Measurements from ENCODE around the gene BTBD3. TPM values are rescaled to one million over a fixed set of nuclear protein-coding genes. Genes with fewer than 3 reads are reported as not detected.

Gene BTBD3
- total RNA-seq, 1 donor from 2014 or later = 114 TPM

DNA sequence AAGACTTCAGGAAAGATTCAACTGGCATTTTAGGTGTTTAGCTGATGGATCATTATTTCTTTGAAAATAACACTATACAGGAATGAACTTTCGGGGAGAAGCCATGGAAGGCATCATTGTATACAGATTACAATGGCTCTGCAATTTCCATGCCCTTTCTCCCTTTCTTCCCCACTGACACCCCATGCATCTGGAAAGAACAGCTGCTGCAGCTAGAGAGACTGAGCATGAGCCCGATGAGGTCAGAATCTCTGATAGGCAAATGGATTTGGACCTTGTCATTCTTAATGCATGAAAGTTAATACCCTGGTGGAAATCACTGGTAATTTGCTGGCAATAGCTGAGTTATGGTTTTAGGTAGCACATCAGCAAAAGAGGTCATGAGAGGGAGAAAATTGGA lies 54.8 kb downstream of the BTBD3 start:
- no peak overlapping the region for H3K4me3 Mint-ChIP-seq
- no peak for DNase-seq (ENCODE audit: extremely low spot score, unreplicated experiment)
- no peaks in the 10 kb centered on the region for H3K4me1 Mint-ChIP-seq (ENCODE audit: unreplicated experiment)
- TF ChIP-seq, protein P1, sequence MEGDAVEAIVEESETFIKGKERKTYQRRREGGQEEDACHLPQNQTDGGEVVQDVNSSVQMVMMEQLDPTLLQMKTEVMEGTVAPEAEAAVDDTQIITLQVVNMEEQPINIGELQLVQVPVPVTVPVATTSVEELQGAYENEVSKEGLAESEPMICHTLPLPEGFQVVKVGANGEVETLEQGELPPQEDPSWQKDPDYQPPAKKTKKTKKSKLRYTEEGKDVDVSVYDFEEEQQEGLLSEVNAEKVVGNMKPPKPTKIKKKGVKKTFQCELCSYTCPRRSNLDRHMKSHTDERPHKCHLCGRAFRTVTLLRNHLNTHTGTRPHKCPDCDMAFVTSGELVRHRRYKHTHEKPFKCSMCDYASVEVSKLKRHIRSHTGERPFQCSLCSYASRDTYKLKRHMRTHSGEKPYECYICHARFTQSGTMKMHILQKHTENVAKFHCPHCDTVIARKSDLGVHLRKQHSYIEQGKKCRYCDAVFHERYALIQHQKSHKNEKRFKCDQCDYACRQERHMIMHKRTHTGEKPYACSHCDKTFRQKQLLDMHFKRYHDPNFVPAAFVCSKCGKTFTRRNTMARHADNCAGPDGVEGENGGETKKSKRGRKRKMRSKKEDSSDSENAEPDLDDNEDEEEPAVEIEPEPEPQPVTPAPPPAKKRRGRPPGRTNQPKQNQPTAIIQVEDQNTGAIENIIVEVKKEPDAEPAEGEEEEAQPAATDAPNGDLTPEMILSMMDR (conservative IDR thresholded peaks at IDR 0.05) = no peak
- no peak overlapping the region for H3K27ac Mint-ChIP-seq
- H3K9me3 Mint-ChIP-seq = peaks cover 3% of the 10 kb centered on the region
- no peaks in the 10 kb centered on the region for H3K27me3 Mint-ChIP-seq
- H3K36me3 Mint-ChIP-seq = peaks cover 3% of the 10 kb centered on the region

Data from type B pancreatic cell (in vitro differentiated cells).